A549 (cell line): Measurements from ENCODE around the gene MRPL23. TPM values are rescaled to one million over a fixed set of nuclear protein-coding genes. Genes with fewer than 3 reads are reported as not detected.

Experiments used
- ATAC-seq, 2 experiments: fragments of 200-7000 bp in 1 of 2; fragments of >200 bp in 1 of 2; cut with Nextera tagmentation in 1 of 2; cut with Tn5 transposase in 1 of 2; 3 replicates each; pipeline versions ENCODE4 v1.8.0 to v1.9.1; 2018 to 2020; ENCODE audit warnings: mild to moderate bottlenecking in 1 of 2, moderate library complexity in 1 of 2
- CTCF ChIA-PET: fragments of 300-600 bp; sonication (Branson Sonifier 250); formaldehyde crosslinking; extraction: SDS; loops from one replicate; lab custom pipeline; 2021; ENCODE audit warnings: antibody characterized with exemption, inconsistent platforms; lab: Yijun Ruan, JAX
- POLR2A ChIA-PET: fragments of 350-600 bp; formaldehyde crosslinking; extraction: SDS; loops from one replicate; lab custom pipeline; 2021; ENCODE audit warnings: antibody characterized with exemption, inconsistent platforms; lab: Yijun Ruan, JAX
- DNase-seq, 2 experiments: peaks; one replicate each; pipeline versions ENCODE4 v3.0.0 to v3.0.0-alpha.2; 2011 to 2016; ENCODE audit warnings: low read depth in 1 of 2, low spot score in 1 of 2
- FAIRE-seq: peaks from 2 replicates; lab custom pipeline; 2011; peaks lifted over from hg19 to GRCh38; lab: Jason Lieb, UNC
- H3K27ac ChIP-seq, 2 experiments: fragments of >200 bp; sonication (Bioruptor Twin); formaldehyde crosslinking; 3 replicates each; pipeline ENCODE4 v1.5.1; 2016 to 2017
- H3K4me1 ChIP-seq: fragments of >200 bp; sonication (Bioruptor Twin); formaldehyde crosslinking; 3 replicates; pipeline ENCODE4 v1.6.1; 2016
- H3K4me2 ChIP-seq: fragments of >200 bp; sonication (Bioruptor Twin); formaldehyde crosslinking; 3 replicates; pipeline ENCODE4 v1.6.1; 2016
- H3K4me3 ChIP-seq: fragments of >200 bp; sonication (Bioruptor Twin); formaldehyde crosslinking; 3 replicates; pipeline ENCODE4 v1.5.1; 2016
- H3K9me3 ChIP-seq: fragments of >200 bp; sonication (Bioruptor Twin); formaldehyde crosslinking; 3 replicates; pipeline ENCODE4 v1.6.1; 2016
- BCL3 ChIP-seq: fragments of >200 bp; sonication (Bioruptor Twin); formaldehyde crosslinking; IDR thresholded peaks from 3 replicates; pipeline ENCODE4 v1.6.1; 2016
- CHD2 ChIP-seq: fragments of 150-350 bp; IDR thresholded peaks from 2 replicates; pipeline ENCODE4 v1.6.1; 2014; ENCODE audit warnings: low read length; ENCODE audit not compliant: partially characterized antibody
- CHD4 ChIP-seq: fragments of 200-600 bp; sonication (generic); IDR thresholded peaks from 2 replicates; pipeline ENCODE4 v1.6.1; 2016; ENCODE audit warnings: antibody characterized with exemption, mild to moderate bottlenecking, borderline replicate concordance
- CTCF ChIP-seq: fragments of >200 bp; sonication (Bioruptor Twin); formaldehyde crosslinking; IDR thresholded peaks from 3 replicates; pipeline ENCODE4 v1.5.1; 2016
- FOSL2 ChIP-seq, 2 experiments: fragments of 450-650 bp in 1 of 2; fragments of >200 bp in 1 of 2; sonication (Bioruptor Twin) in 1 of 2; formaldehyde crosslinking; IDR thresholded peaks; 2 replicates each; pipeline versions ENCODE4 v1.5.0 to v1.6.1; 2016 to 2020; ENCODE audit warnings: mild to moderate bottlenecking in 1 of 2, moderate library complexity in 1 of 2
- GATA3 ChIP-seq: IDR thresholded peaks from 2 replicates; pipeline ENCODE4 v1.6.1; 2012; ENCODE audit warnings: borderline replicate concordance
- HEYL ChIP-seq: fragments of 250-450 bp; sonication (Bioruptor Pico); IDR thresholded peaks from 2 replicates; pipeline ENCODE4 v1.8.0; 2021; ENCODE audit warnings: mild to moderate bottlenecking, moderate library complexity
- HOXA7 ChIP-seq: fragments of 250-450 bp; sonication (Bioruptor Pico); IDR thresholded peaks from 2 replicates; pipeline ENCODE4 v1.5.0; 2020; ENCODE audit warnings: mild to moderate bottlenecking, moderate library complexity
- HOXB13 ChIP-seq: fragments of 250-450 bp; sonication (Bioruptor Pico); IDR thresholded peaks from 2 replicates; pipeline ENCODE4 v1.5.0; 2020; ENCODE audit warnings: low read depth, mild to moderate bottlenecking, moderate library complexity
- HOXB5 ChIP-seq: fragments of 250-450 bp; sonication (Bioruptor Pico); IDR thresholded peaks from 2 replicates; pipeline ENCODE4 v1.5.0; 2020; ENCODE audit warnings: mild to moderate bottlenecking, moderate library complexity
- NPAS2 ChIP-seq: fragments of 250-450 bp; sonication (Bioruptor Pico); IDR thresholded peaks from 2 replicates; pipeline ENCODE4 v1.8.0; 2022; ENCODE audit warnings: mild to moderate bottlenecking, moderate library complexity, borderline replicate concordance
- POLR2AphosphoS2 ChIP-seq: conservative IDR thresholded peaks from 2 replicates; pipeline ENCODE4 v1.6.1; 2012; ENCODE audit warnings: low read length, improper control_type of control experiment, inconsistent platforms
- RCOR1 ChIP-seq: fragments of 150-350 bp; IDR thresholded peaks from 2 replicates; pipeline ENCODE4 v1.6.1; 2014; ENCODE audit warnings: antibody characterized with exemption, low read length, low read depth
- SREBF2 ChIP-seq: fragments of 450-650 bp; IDR thresholded peaks from 2 replicates; pipeline ENCODE4 v1.6.1; 2014; ENCODE audit warnings: mild to moderate bottlenecking, moderate library complexity
- TFCP2L1 ChIP-seq: fragments of 250-450 bp; sonication (Bioruptor Pico); IDR thresholded peaks from 2 replicates; pipeline ENCODE4 v1.5.0; 2021; ENCODE audit warnings: mild to moderate bottlenecking
- ZC3H11A ChIP-seq: fragments of 450-650 bp; IDR thresholded peaks from 2 replicates; pipeline ENCODE4 v1.6.1; 2014; ENCODE audit warnings: antibody characterized with exemption, mild to moderate bottlenecking
- ZSCAN20 ChIP-seq: fragments of 250-450 bp; sonication (Bioruptor Pico); IDR thresholded peaks from 2 replicates; pipeline ENCODE4 v1.8.0; 2022; ENCODE audit warnings: mild to moderate bottlenecking, moderate library complexity
- WGBS: methylation state at CpG from one replicate; pipeline ENCODE4 v1.1.6; 2017; ENCODE audit errors: missing lambda C conversion rate; 5-methylcytosine and 5-hydroxymethylcytosine counted together
- polyA plus RNA-seq, 4 experiments: library from polyadenylated mRNA; depleted of rRNA in 3 of 4; stranded (reverse); fragments of >200 nt; fragmentation: RNase III in 1 of 4; extraction: RNeasy Plus Mini Kit Qiagen cat#74134 plus additional on column Dnase treatment in 1 of 4; gene quantifications; 2 replicates in 3 of 4; 3 replicates in 1 of 4; pipeline ENCODE4 v1.2.3, GENCODE V29; 2011 to 2017
- TF ChIP-seq, protein P1 (sequence below): fragments of 150-350 bp; IDR thresholded peaks from 2 replicates; pipeline ENCODE4 v1.6.1; 2014; ENCODE audit warnings: low read depth, mild to moderate bottlenecking, low read length

The MRPL23 gene
- polyA plus RNA-seq, 2 of the 4 experiments (the other 2 are of a cell fraction): 77.7 to 160 TPM

DNA sequence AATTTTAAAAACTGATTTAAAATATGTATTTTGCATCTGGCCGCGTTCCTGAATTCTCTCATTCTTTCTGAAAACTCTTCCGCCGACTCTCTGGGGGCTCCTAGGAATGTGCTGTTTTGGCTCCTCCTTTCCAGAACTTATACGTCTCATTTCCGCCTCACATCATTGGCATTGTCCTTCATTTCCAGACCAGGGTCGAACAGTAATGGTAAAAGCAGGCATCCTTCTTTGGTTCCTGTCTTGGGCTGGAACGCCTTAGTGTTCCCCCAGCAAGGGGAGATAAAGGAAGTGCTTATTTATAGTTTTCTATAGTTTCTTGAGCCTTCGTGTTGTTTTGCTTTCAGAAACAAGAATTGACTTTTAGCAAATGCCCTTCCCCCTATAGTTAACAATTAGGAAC lies 38.5 kb upstream of the MRPL23 start:
- Histone ChIP-seq H3K4me3 (no peak overlapping the region), H3K9me3 (no peaks in the 10 kb centered on the region), H3K27ac (no peak overlapping the region), H3K4me1 (0 out of 3 replicates have a peak, but pooled peaks cover 2% of the 10 kb centered on the region), H3K4me2 (no peak overlapping the region)
- DNase-seq: no peak
- FAIRE-seq: no peak
- TF ChIP-seq ZC3H11A (no peak), GATA3 (no peak), CHD2 (no peak), FOSL2 (IDR thresholded peaks at IDR 0.05) (no peak), FOSL2 (CRISPR knock-in tag; IDR thresholded peaks at IDR 0.05) (no peak), CTCF (no peak), TFCP2L1 (no peak)
- TF ChIP-seq, protein P1, sequence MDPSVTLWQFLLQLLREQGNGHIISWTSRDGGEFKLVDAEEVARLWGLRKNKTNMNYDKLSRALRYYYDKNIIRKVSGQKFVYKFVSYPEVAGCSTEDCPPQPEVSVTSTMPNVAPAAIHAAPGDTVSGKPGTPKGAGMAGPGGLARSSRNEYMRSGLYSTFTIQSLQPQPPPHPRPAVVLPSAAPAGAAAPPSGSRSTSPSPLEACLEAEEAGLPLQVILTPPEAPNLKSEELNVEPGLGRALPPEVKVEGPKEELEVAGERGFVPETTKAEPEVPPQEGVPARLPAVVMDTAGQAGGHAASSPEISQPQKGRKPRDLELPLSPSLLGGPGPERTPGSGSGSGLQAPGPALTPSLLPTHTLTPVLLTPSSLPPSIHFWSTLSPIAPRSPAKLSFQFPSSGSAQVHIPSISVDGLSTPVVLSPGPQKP: no peak
- WGBS: 69% methylated on average over 9 of the region's 9 CpGs
- ATAC-seq: no peak
- POLR2A ChIA-PET: no interaction called here
- CTCF ChIA-PET: interaction anchor here (1.1 to 2.0 kb wide), 4 partner anchors 39 to 243 kb away, joined by 3 to 8 read pairs (median 4); no protein-coding TSS in a partner anchor

GRCh38 chr11:1909524-1909923 lies 37.6 kb upstream of the MRPL23 start:
- no peak for FAIRE-seq
- no peak overlapping the region for H3K4me3 ChIP-seq
- no peak overlapping the region for H3K4me2 ChIP-seq
- WGBS: 59% methylated on average over 7 of the region's 7 CpGs
- H3K27ac ChIP-seq: no peak overlapping the region
- 0 out of 3 replicates have a peak, but pooled peaks cover 2% of the 10 kb centered on the region for H3K4me1 ChIP-seq
- no peaks in the 10 kb centered on the region for H3K9me3 ChIP-seq
- no peak for TF ChIP-seq SREBF2
- TF ChIP-seq NPAS2 (CRISPR knock-in tag): no peak
- no peak for DNase-seq
- ATAC-seq: no peak
- POLR2A ChIA-PET: no interaction called here
- CTCF ChIA-PET: interaction anchor here (0.6 to 3.2 kb wide), 4 partner anchors 10 to 242 kb away, joined by 3 to 8 read pairs (median 5); no protein-coding TSS in a partner anchor

DNA sequence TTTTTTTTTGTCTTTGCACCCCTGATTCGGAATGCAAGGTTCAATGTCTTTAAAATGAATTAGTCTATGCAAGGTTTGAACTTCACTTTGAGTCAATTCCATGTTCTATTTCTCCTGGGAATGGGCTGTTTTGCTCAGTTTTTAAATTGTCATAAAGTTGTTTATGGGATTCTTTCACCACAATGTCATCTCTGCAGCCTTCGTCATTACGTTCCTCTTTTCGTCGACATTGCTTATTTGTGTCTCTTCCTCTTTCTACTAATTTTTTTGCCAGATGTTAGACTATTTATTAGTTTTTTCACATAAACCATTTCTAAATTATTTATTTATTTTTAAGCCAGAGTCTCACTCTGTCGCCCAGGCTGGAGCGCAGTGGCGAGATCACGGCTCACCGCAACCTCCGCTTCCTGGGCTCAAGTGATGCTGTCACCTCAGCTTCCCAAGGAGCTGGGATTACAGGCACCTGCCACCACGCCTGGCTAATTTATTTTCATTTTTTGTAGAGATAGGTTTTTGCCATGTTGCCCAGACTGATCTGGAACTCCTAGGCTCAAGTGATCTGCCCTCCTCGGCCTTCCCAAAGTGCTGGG lies 34.7 kb upstream of the MRPL23 start:
- FAIRE-seq (no peak), ATAC-seq (no peak), DNase-seq (no peak)
- Histone ChIP-seq H3K9me3 (no peaks in the 10 kb centered on the region), H3K4me1 (no peaks in the 10 kb centered on the region), H3K4me3 (no peak overlapping the region), H3K4me2 (no peak overlapping the region), H3K27ac (no peak overlapping the region)
- WGBS: 78% methylated on average over 13 of the region's 13 CpGs
- CTCF ChIA-PET: interaction anchor here (0.9 to 1.1 kb wide), 3 partner anchors 37 to 288 kb away, joined by 3 to 4 read pairs (median 3); no protein-coding TSS in a partner anchor
- POLR2A ChIA-PET: interaction anchor here (0.7 kb wide), 1 partner anchor 37 kb away, joined by 4 read pairs; no protein-coding TSS in a partner anchor
- TF ChIP-seq HOXA7 (CRISPR knock-in tag) (no peak), BCL3 (no peak), CHD4 (no peak), HOXB5 (no peak), SREBF2 (no peak), HEYL (CRISPR knock-in tag) (no peak), POLR2AphosphoS2 (no peak), ZSCAN20 (CRISPR knock-in tag) (no peak), ZC3H11A (no peak), RCOR1 (no peak), HOXB13 (CRISPR knock-in tag) (no peak)
